ENCODE results near the gene SHC2. TPM values are rescaled to one million over a fixed set of nuclear protein-coding genes. Genes with fewer than 3 reads are reported as not detected.

SHC2 gene
- total and polyA plus RNA-seq, 9 of the 15 experiments (the other 6 are each of a cell fraction or from before 2014, with no cell fraction given): 0.14 to 0.36 (median 0.17) TPM; not detected in 5

GRCh38 chr19:374183-374885, 86.5 kb downstream of the SHC2 start:
- CTCF ChIA-PET (ENCODE audit: low intra/inter-chr PET ratio): no interaction called here
- no peak for FAIRE-seq
- H4K20me1 ChIP-seq (replicated peaks; ENCODE audit: control insufficient read depth, insufficient read depth, low read length): no peaks in the 10 kb centered on the region; the same call in 1 of the 2 replicates

DNA sequence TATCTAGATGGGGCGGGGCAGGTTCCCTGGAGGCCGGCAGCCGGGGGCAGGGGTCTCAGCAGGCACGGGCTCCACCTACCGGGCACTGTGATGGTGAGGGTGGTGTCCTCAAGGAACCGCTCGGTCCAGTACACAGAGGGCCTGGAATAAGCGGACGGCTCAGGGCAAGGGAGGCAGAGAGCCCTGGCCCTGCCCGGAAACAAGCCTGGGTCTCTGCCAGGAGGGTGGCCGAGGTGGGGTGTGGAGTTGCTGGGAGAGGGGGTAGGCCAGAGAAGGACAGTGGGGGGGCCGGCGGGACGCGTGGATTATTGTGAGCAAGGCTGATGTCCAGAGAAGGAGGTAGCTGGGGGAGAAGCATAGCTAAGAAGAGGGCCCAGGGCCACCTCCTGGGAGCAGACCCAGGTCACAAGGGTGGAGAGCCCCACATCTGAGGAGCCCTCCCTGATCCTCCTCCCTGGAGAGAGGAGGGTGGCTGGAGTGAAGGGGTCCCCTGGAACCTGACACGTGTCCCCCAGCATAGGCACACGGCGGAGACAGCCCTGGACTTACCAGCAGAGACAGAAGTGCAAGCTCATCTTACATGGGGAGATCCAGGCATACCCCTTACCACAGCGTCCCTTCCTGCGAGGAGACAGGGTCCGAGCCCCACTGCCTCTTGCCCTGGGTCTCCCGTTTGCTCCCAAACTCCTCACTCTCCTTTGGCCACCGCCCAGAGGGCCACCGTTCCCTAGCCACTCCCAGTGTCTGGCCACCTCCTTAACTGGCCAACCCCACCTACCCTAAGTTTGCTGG, 87.2 kb downstream of the SHC2 start:
- POLR2A ChIA-PET: no interaction called here
- Histone ChIP-seq H3K9ac (ENCODE audit: insufficient read depth in 1 of 2, low read depth in 2 of 2, low read length in 2 of 2) (peak overlapping the region in 1 of 2 experiments; percentile 37; a peak in 1 of 4 replicates), H3K27me3 (ENCODE audit: control insufficient read depth in 2 of 2, insufficient read depth in 2 of 2, low read length in 2 of 2) (peaks cover 59 to 82% of the 10 kb centered on the region in 2 experiments), H3K9me1 (ENCODE audit: control insufficient read depth, insufficient read depth, low read length) (no peaks in the 10 kb centered on the region), H3K9me3 (replicated peaks; ENCODE audit: control insufficient read depth, insufficient read depth, low read depth, low read length) (no peaks in the 10 kb centered on the region), H3K4me1 (replicated peaks in 1 of 2; ENCODE audit: control insufficient read depth in 2 of 2, insufficient read depth in 2 of 2, low read length in 2 of 2) (peaks cover 0 to 38% of the 10 kb centered on the region in 2 experiments; a peak in 3 of 5 replicates), H3K79me2 (ENCODE audit: control insufficient read depth, insufficient read depth, low read length) (no peaks in the 10 kb centered on the region), H2AFZ (ENCODE audit: low read depth, low read length) (no peak overlapping the region), H3K4me3 (no peak overlapping the region), H3K36me3 (ENCODE audit: control insufficient read depth, insufficient read depth, low read length) (no peaks in the 10 kb centered on the region), H3K4me2 (ENCODE audit: insufficient read depth, low read length) (no peak overlapping the region), H4K20me1 (replicated peaks; ENCODE audit: control insufficient read depth, insufficient read depth, low read length) (no peaks in the 10 kb centered on the region; the same call in 1 of the 2 replicates), H3K27ac (ENCODE audit: extremely low read depth, low read depth, low read length) (no peak overlapping the region)
- FAIRE-seq (no peak), ATAC-seq (peak; percentile 69), DNase-seq (ENCODE audit: extremely low read depth in 1 of 4, low spot score in 3 of 4) (peak in 3 of 4 experiments; percentile 42 to 63 (median 61))
- CTCF ChIA-PET (ENCODE audit: low intra/inter-chr PET ratio): interaction anchor here (0.7 kb wide), 1 partner anchor 86 kb away, joined by 4 read pairs; no protein-coding TSS in a partner anchor
- no TSS peak for BruUV-seq (replicated peaks)
- intact Hi-C loops (cut with micrococcal nuclease): no loop called here
- in situ Hi-C loops (cut with MboI): no loop called here
- WGBS (ENCODE audit: insufficient coverage, low coverage, missing lambda C conversion rate): 6% methylated on average over 20 of the region's 24 CpGs
- TF ChIP-seq, protein P1, sequence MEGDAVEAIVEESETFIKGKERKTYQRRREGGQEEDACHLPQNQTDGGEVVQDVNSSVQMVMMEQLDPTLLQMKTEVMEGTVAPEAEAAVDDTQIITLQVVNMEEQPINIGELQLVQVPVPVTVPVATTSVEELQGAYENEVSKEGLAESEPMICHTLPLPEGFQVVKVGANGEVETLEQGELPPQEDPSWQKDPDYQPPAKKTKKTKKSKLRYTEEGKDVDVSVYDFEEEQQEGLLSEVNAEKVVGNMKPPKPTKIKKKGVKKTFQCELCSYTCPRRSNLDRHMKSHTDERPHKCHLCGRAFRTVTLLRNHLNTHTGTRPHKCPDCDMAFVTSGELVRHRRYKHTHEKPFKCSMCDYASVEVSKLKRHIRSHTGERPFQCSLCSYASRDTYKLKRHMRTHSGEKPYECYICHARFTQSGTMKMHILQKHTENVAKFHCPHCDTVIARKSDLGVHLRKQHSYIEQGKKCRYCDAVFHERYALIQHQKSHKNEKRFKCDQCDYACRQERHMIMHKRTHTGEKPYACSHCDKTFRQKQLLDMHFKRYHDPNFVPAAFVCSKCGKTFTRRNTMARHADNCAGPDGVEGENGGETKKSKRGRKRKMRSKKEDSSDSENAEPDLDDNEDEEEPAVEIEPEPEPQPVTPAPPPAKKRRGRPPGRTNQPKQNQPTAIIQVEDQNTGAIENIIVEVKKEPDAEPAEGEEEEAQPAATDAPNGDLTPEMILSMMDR (IDR thresholded peaks at IDR 0.05 in 2 of 3, conservative IDR thresholded peaks at IDR 0.05 in 1 of 3; ENCODE audit: insufficient read depth in 2 of 3, low read depth in 1 of 3, low read length in 3 of 3): peak in 2 of 3 experiments; percentile 9 to 22; a peak in 1 of 6 replicates
- TF ChIP-seq ZNF24 (IDR thresholded peaks at IDR 0.05) (no peak), ZBTB7A (IDR thresholded peaks at IDR 0.05; ENCODE audit: borderline replicate concordance, control insufficient read depth, low read depth, low read length) (peak; percentile 41; the same call in 1 of the 2 replicates), HNRNPL (IDR thresholded peaks at IDR 0.05; ENCODE audit: low read depth, low read length) (no peak), ZNF239 (CRISPR knock-in tag; IDR thresholded peaks at IDR 0.05) (no peak), HNRNPLL (IDR thresholded peaks at IDR 0.05; ENCODE audit: low read depth, low read length, poor library complexity, severe bottlenecking) (no peak)
- TF ChIP-seq, protein P2, sequence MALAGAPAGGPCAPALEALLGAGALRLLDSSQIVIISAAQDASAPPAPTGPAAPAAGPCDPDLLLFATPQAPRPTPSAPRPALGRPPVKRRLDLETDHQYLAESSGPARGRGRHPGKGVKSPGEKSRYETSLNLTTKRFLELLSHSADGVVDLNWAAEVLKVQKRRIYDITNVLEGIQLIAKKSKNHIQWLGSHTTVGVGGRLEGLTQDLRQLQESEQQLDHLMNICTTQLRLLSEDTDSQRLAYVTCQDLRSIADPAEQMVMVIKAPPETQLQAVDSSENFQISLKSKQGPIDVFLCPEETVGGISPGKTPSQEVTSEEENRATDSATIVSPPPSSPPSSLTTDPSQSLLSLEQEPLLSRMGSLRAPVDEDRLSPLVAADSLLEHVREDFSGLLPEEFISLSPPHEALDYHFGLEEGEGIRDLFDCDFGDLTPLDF (CRISPR knock-in tag; IDR thresholded peaks at IDR 0.05): no peak

More at GRCh38 chr19:374183-374885, 86.5 kb downstream of the SHC2 start:
- no peaks in the 10 kb centered on the region for H3K36me3 ChIP-seq (ENCODE audit: control insufficient read depth, insufficient read depth, low read length)
- DNase-seq (ENCODE audit: extremely low read depth in 1 of 4, low spot score in 3 of 4) (peak in 2 of 4 experiments; percentile 61 to 63), ATAC-seq (no peak)
- in situ Hi-C loops (cut with MboI): no loop called here
- H3K27me3 ChIP-seq (ENCODE audit: control insufficient read depth in 2 of 2, insufficient read depth in 2 of 2, low read length in 2 of 2): peaks cover 52 to 82% of the 10 kb centered on the region in 2 experiments
- no peak overlapping the region for H3K4me2 ChIP-seq (ENCODE audit: insufficient read depth, low read length)
- H3K4me3 ChIP-seq: no peak overlapping the region
- 2% methylated on average over 23 of the region's 23 CpGs for WGBS (ENCODE audit: insufficient coverage, low coverage, missing lambda C conversion rate)
- H3K9me3 ChIP-seq (replicated peaks; ENCODE audit: control insufficient read depth, insufficient read depth, low read depth, low read length): no peaks in the 10 kb centered on the region
- intact Hi-C loops (cut with micrococcal nuclease): no loop called here
- peak overlapping the region in 1 of 2 experiments; percentile 37; a peak in 1 of 4 replicates for H3K9ac ChIP-seq (ENCODE audit: insufficient read depth in 1 of 2, low read depth in 2 of 2, low read length in 2 of 2)
- H3K27ac ChIP-seq (ENCODE audit: extremely low read depth, low read depth, low read length): no peak overlapping the region
- POLR2A ChIA-PET: interaction anchor here (1.0 kb wide), 2 partner anchors 12 to 95 kb away, joined by 4 to 5 read pairs; no protein-coding TSS in a partner anchor
- TF ChIP-seq EGR1 (conservative IDR thresholded peaks at IDR 0.05): peak; percentile 52; the same call in 1 of the 2 replicates
- no peak for TF ChIP-seq ZNF12 (CRISPR knock-in tag; IDR thresholded peaks at IDR 0.05)
- H2AFZ ChIP-seq (ENCODE audit: low read depth, low read length): no peak overlapping the region
- H3K4me1 ChIP-seq (replicated peaks in 1 of 2; ENCODE audit: control insufficient read depth in 2 of 2, insufficient read depth in 2 of 2, low read length in 2 of 2): peaks cover 0 to 45% of the 10 kb centered on the region in 2 experiments; a peak in 3 of 5 replicates
- no peaks in the 10 kb centered on the region for H3K79me2 ChIP-seq (ENCODE audit: control insufficient read depth, insufficient read depth, low read length)
- no peaks in the 10 kb centered on the region for H3K9me1 ChIP-seq (ENCODE audit: control insufficient read depth, insufficient read depth, low read length)
- BruUV-seq (replicated peaks): no TSS peak

Data from K562 (cell line).